HEK293 (cell line): Measurements from ENCODE around the gene SOX3.
A peak's percentile ranks its signal among the peaks of the same experiment; 100 is the strongest.

Source experiments
- CTCF ChIA-PET: fragments of 350-600 bp; formaldehyde crosslinking; extraction: SDS; loops from one replicate; lab custom pipeline; 2021; ENCODE audit warnings: antibody characterized with exemption; lab: Yijun Ruan, JAX
- POLR2A ChIA-PET: fragments of 300-600 bp; formaldehyde crosslinking; extraction: SDS; loops from one replicate; lab custom pipeline; 2020; ENCODE audit warnings: antibody characterized with exemption, inconsistent platforms; lab: Yijun Ruan, JAX
- H3K27ac ChIP-seq: fragments of 200-500 bp; sonication (Bioruptor generic); 2 replicates; pipeline ENCODE4 v1.5.1; 2014; ENCODE audit warnings: low read depth, low read length, control low read depth, inconsistent platforms; ENCODE audit errors: extremely low read depth
- H3K36me3 ChIP-seq, 2 experiments: fragments of 200-500 bp in 1 of 2; sonication (Bioruptor generic) in 1 of 2; 1 replicate in 1 of 2; 2 replicates in 1 of 2; pipeline ENCODE4 v1.5.1; 2014 to 2017; ENCODE audit warnings: inconsistent platforms in 2 of 2, low read length in 2 of 2; ENCODE audit not compliant: control insufficient read depth in 2 of 2, insufficient read depth in 1 of 2
- H3K4me1 ChIP-seq: fragments of 200-500 bp; sonication (Bioruptor generic); 2 replicates; pipeline ENCODE4 v1.5.1; 2014; ENCODE audit warnings: mild to moderate bottlenecking, low read length, inconsistent platforms; ENCODE audit not compliant: control insufficient read depth, insufficient read depth
- H3K4me3 ChIP-seq: 2 replicates; pipeline ENCODE4 v1.5.1; 2011; ENCODE audit warnings: low read depth, mild to moderate bottlenecking, control low read depth, low read length, moderate library complexity
- H3K9me3 ChIP-seq: fragments of 200-500 bp; sonication (Bioruptor generic); 2 replicates; pipeline ENCODE4 v1.5.1; 2014; ENCODE audit warnings: low read depth, low read length, inconsistent platforms; ENCODE audit not compliant: control insufficient read depth, insufficient read depth
- FEZF1 ChIP-seq: fragments of 450-650 bp; formaldehyde crosslinking; IDR thresholded peaks from 2 replicates; pipeline ENCODE4 v1.5.1; 2016; ENCODE audit warnings: missing biosample characterization, missing genetic modification characterization
- GLIS1 ChIP-seq: fragments of 450-650 bp; formaldehyde crosslinking; IDR thresholded peaks from 2 replicates; pipeline ENCODE4 v1.5.1; 2016; ENCODE audit warnings: missing biosample characterization, missing genetic modification characterization
- HIC1 ChIP-seq: fragments of 450-650 bp; formaldehyde crosslinking; IDR thresholded peaks from 2 replicates; pipeline ENCODE4 v1.5.1; 2016; ENCODE audit warnings: missing biosample characterization, missing genetic modification characterization
- HOXD13 ChIP-seq: sonication (generic); formaldehyde crosslinking; IDR thresholded peaks from 2 replicates; pipeline ENCODE4 v1.8.0; 2022; ENCODE audit warnings: missing genetic modification reagents, borderline replicate concordance
- OSR2 ChIP-seq: fragments of 450-650 bp; formaldehyde crosslinking; IDR thresholded peaks from 2 replicates; pipeline ENCODE4 v1.5.1; 2016; ENCODE audit warnings: missing biosample characterization, missing genetic modification characterization
- PBX3 ChIP-seq: sonication (generic); formaldehyde crosslinking; IDR thresholded peaks from 2 replicates; pipeline ENCODE4 v1.8.1; 2022; ENCODE audit warnings: mild to moderate bottlenecking, moderate library complexity, missing genetic modification reagents
- PRDM10 ChIP-seq: fragments of 450-650 bp; formaldehyde crosslinking; IDR thresholded peaks from 2 replicates; pipeline ENCODE4 v1.5.1; 2016; ENCODE audit warnings: missing biosample characterization, missing genetic modification characterization
- SETDB1 ChIP-seq: IDR thresholded peaks from one replicate; pipeline ENCODE4 v1.6.1; 2017; ENCODE audit warnings: mild to moderate bottlenecking, low read length, moderate library complexity, mixed read lengths; ENCODE audit not compliant: insufficient read length
- WT1 ChIP-seq: fragments of 450-650 bp; formaldehyde crosslinking; IDR thresholded peaks from 2 replicates; pipeline ENCODE4 v1.5.1; 2016; ENCODE audit warnings: missing biosample characterization, missing genetic modification characterization
- ZBTB20 ChIP-seq: fragments of 450-650 bp; formaldehyde crosslinking; IDR thresholded peaks from 2 replicates; pipeline ENCODE4 v1.5.1; 2016; ENCODE audit warnings: missing biosample characterization, missing genetic modification characterization
- ZBTB48 ChIP-seq: fragments of 450-650 bp; formaldehyde crosslinking; IDR thresholded peaks from 2 replicates; pipeline ENCODE4 v1.5.1; 2016; ENCODE audit warnings: missing biosample characterization, missing genetic modification characterization
- ZFP69B ChIP-seq: fragments of 450-650 bp; formaldehyde crosslinking; IDR thresholded peaks from 2 replicates; pipeline ENCODE4 v1.5.1; 2016; ENCODE audit warnings: missing biosample characterization, missing genetic modification characterization
- ZNF112 ChIP-seq: fragments of 450-650 bp; formaldehyde crosslinking; IDR thresholded peaks from 2 replicates; pipeline ENCODE4 v1.5.0; 2017; ENCODE audit warnings: missing biosample characterization, missing genetic modification characterization
- ZNF157 ChIP-seq: fragments of 450-650 bp; formaldehyde crosslinking; IDR thresholded peaks from 2 replicates; pipeline ENCODE4 v1.5.1; 2016; ENCODE audit warnings: missing biosample characterization, missing genetic modification characterization
- ZNF169 ChIP-seq: fragments of 450-650 bp; formaldehyde crosslinking; IDR thresholded peaks from 2 replicates; pipeline ENCODE4 v1.5.1; 2016; ENCODE audit warnings: missing biosample characterization, missing genetic modification characterization
- ZNF214 ChIP-seq: fragments of 450-650 bp; formaldehyde crosslinking; IDR thresholded peaks from 2 replicates; pipeline ENCODE4 v1.5.1; 2017; ENCODE audit warnings: missing biosample characterization, mild to moderate bottlenecking, missing genetic modification characterization, borderline replicate concordance
- ZNF24 ChIP-seq: fragments of 450-650 bp; formaldehyde crosslinking; IDR thresholded peaks from 2 replicates; pipeline ENCODE4 v1.5.1; 2016; ENCODE audit warnings: missing biosample characterization, missing genetic modification characterization
- ZNF248 ChIP-seq: fragments of 450-650 bp; formaldehyde crosslinking; IDR thresholded peaks from 2 replicates; pipeline ENCODE4 v1.5.1; 2017; ENCODE audit warnings: missing biosample characterization, missing genetic modification characterization
- ZNF341 ChIP-seq: fragments of 450-650 bp; formaldehyde crosslinking; IDR thresholded peaks from 2 replicates; pipeline ENCODE4; 2016; ENCODE audit warnings: low read depth, missing biosample characterization, missing genetic modification characterization
- ZNF423 ChIP-seq: fragments of 450-650 bp; formaldehyde crosslinking; IDR thresholded peaks from 2 replicates; pipeline ENCODE4 v1.5.1; 2016; ENCODE audit warnings: missing biosample characterization, missing genetic modification characterization
- ZNF501 ChIP-seq: fragments of 450-650 bp; formaldehyde crosslinking; IDR thresholded peaks from 2 replicates; pipeline ENCODE4 v1.5.1; 2016; ENCODE audit warnings: missing biosample characterization, missing genetic modification characterization
- ZNF624 ChIP-seq: fragments of 450-650 bp; formaldehyde crosslinking; IDR thresholded peaks from 2 replicates; pipeline ENCODE4 v1.5.1; 2017; ENCODE audit warnings: missing biosample characterization, missing genetic modification characterization
- ZNF843 ChIP-seq: fragments of 450-650 bp; formaldehyde crosslinking; IDR thresholded peaks from 2 replicates; pipeline ENCODE4 v1.5.1; 2016; ENCODE audit warnings: missing biosample characterization, missing genetic modification characterization
- ZSCAN16 ChIP-seq: fragments of 450-650 bp; formaldehyde crosslinking; IDR thresholded peaks from 2 replicates; pipeline ENCODE4 v1.5.1; 2016; ENCODE audit warnings: missing biosample characterization, missing genetic modification characterization
- ZXDB ChIP-seq: fragments of 450-650 bp; formaldehyde crosslinking; IDR thresholded peaks from 2 replicates; pipeline ENCODE4 v1.5.1; 2016; ENCODE audit warnings: missing biosample characterization, missing genetic modification characterization

SOX3 gene

DNA sequence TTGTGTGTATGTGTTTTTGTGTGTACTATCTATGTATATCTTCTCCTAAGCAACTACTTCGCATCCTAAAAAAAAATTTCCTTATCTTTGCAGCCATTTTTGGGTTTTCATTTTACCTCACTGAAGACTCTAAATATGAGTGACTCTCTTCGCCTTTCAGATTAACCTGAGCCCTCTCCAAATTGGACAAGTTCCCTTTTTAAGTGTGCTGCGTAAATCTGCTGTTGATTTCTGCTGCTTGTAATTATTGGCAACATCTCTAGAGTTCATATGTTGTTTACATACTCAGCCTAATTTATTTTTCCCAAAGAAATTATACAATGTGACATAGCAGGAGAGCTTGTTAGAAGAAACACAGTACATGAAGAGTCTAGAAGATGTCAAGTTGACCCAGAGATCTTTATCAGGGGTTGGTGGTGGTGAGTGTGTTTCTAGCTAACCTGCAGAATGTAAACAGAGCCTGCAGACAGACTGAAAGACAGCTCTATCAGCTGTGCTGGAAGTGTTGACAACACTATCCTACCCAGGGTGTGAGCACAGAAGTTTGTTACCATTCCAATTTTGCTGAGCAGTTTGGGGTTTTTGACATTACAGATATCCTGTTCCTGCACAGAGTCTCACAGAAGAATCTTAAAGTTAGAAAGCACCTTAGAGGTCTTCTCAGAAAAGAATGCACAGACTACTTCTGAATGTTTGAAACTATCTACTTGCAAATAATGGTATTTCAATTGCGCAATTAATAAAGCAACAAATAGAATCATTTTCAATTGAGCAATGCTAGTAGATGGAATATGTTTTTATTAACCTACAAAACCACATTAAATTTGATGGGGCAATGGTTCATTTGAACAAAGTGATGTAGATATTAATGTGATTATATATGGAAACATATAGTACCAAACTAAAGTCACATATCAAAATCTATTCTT lies 12.5 kb downstream of the SOX3 start:
- ChIA-PET CTCF (interaction anchor here (0.9 kb wide), 1 partner anchor 11 kb away, joined by 4 read pairs; no protein-coding TSS in a partner anchor), POLR2A (no interaction called here)
- Histone ChIP-seq H3K4me1 (no peaks in the 10 kb centered on the region; the same call in none of the 2 replicates), H3K9me3 (no peaks in the 10 kb centered on the region), H3K27ac (no peak overlapping the region), H3K36me3 (no peaks in the 10 kb centered on the region), H3K4me3 (no peak overlapping the region)
- TF ChIP-seq ZSCAN16 (tag by site-specific recombination), result 0 out of 2 replicates have a peak, but pooled peaks have one; percentile 31
- no peak for TF ChIP-seq ZNF157

GRCh38 chrX:140480765-140481164 lies 24.1 kb downstream of the SOX3 start:
- Histone ChIP-seq H3K4me1 (peaks cover 20% of the 10 kb centered on the region), H3K9me3 (no peaks in the 10 kb centered on the region; the same call in 1 of the 2 replicates), H3K27ac (peak overlapping the region; percentile 86), H3K36me3 (no peaks in the 10 kb centered on the region)
- ChIA-PET CTCF (no interaction called here), POLR2A (interaction anchor here (1.3 kb wide), 1 partner anchor 27 kb away, joined by 10 read pairs; no protein-coding TSS in a partner anchor)
- TF ChIP-seq ZNF248 (tag by site-specific recombination), result no peak
- TF ChIP-seq WT1 (tag by site-specific recombination), result 0 out of 2 replicates have a peak, but pooled peaks have one; percentile 49
- TF ChIP-seq GLIS1 (tag by site-specific recombination), result peak; percentile 80
- peak; percentile 55; the same call in 1 of the 2 replicates for TF ChIP-seq FEZF1 (tag by site-specific recombination)
- TF ChIP-seq SETDB1, result no peak
- peak; percentile 84; the same call in 1 of the 2 replicates for TF ChIP-seq HOXD13 (CRISPR knock-in tag)
- 0 out of 2 replicates have a peak, but pooled peaks have one; percentile 24 for TF ChIP-seq ZBTB48 (tag by site-specific recombination)
- peak; percentile 66 for TF ChIP-seq ZNF341 (tag by site-specific recombination)
- TF ChIP-seq OSR2 (tag by site-specific recombination), result peak; percentile 52; the same call in 1 of the 2 replicates
- TF ChIP-seq ZNF423 (tag by site-specific recombination), result no peak
- TF ChIP-seq PRDM10 (tag by site-specific recombination), result peak; percentile 86
- no peak for TF ChIP-seq ZNF501 (tag by site-specific recombination)
- 0 out of 2 replicates have a peak, but pooled peaks have one; percentile 50 for TF ChIP-seq ZNF843 (tag by site-specific recombination)
- TF ChIP-seq ZXDB, result 0 out of 2 replicates have a peak, but pooled peaks have one; percentile 15
- TF ChIP-seq, all 188 proteins: peak for 10
- no peak overlapping the region for H3K4me3 ChIP-seq

GRCh38 chrX:140477987-140478386 lies 26.9 kb downstream of the SOX3 start:
- ChIA-PET CTCF (interaction anchor here (0.5 kb wide), 1 partner anchor 1306 kb away, joined by 3 read pairs; no protein-coding TSS in a partner anchor), POLR2A (no interaction called here)
- no peaks in the 10 kb centered on the region for H3K36me3 ChIP-seq
- H3K9me3 ChIP-seq, result no peaks in the 10 kb centered on the region; the same call in none of the 2 replicates
- H3K27ac ChIP-seq, result no peak overlapping the region
- peaks cover 20% of the 10 kb centered on the region for H3K4me1 ChIP-seq
- H3K4me3 ChIP-seq, result no peak overlapping the region
- TF ChIP-seq ZBTB20 (tag by site-specific recombination), result no peak
- no peak for TF ChIP-seq ZNF112
- no peak for TF ChIP-seq ZNF24 (tag by site-specific recombination)
- TF ChIP-seq ZFP69B (tag by site-specific recombination), result no peak
- no peak for TF ChIP-seq ZNF169 (tag by site-specific recombination)
- no peak for TF ChIP-seq ZNF214 (tag by site-specific recombination)
- no peak for TF ChIP-seq PBX3 (CRISPR knock-in tag)
- TF ChIP-seq HIC1 (tag by site-specific recombination), result no peak
- no peak for TF ChIP-seq ZNF624
